Suppressor macrophage treated with lipopolysaccharide for 1 hour (primary cell): ENCODE data around the gene EXOC3L2.

Source experiments
- DNase-seq, 3 donors: peaks; one replicate each; pipeline ENCODE4 v3.0.0-alpha.2; 2020 to 2022

The EXOC3L2 gene

GRCh38 chr19:45218911-45219743, 26.1 kb downstream of the EXOC3L2 start:
- DNase-seq = peak; percentile 19 to 41 (median 33)

GRCh38 chr19:45218426-45218825, 26.8 kb downstream of the EXOC3L2 start:
- no peak for DNase-seq

GRCh38 chr19:45217957-45218334, 27.3 kb downstream of the EXOC3L2 start:
- no peak for DNase-seq

- DNase-seq = peak in 1 of 3 donors; percentile 12
Observed at GRCh38 chr19:45217193-45217956, 27.8 kb downstream of the EXOC3L2 start.

- no peak for DNase-seq
Observed at GRCh38 chr19:45216667-45217066, 28.5 kb downstream of the EXOC3L2 start.

GRCh38 chr19:45215391-45216191, 29.6 kb downstream of the EXOC3L2 start:
- DNase-seq = no peak

GRCh38 chr19:45213031-45213430, 32.2 kb downstream of the EXOC3L2 start:
- no peak for DNase-seq

- DNase-seq = peak in 2 of 3 donors; percentile 31 to 32
Observed at GRCh38 chr19:45211751-45212381, 33.3 kb downstream of the EXOC3L2 start.

- DNase-seq = no peak
Observed at GRCh38 chr19:45206328-45206727, 38.9 kb downstream of the EXOC3L2 start.

- no peak for DNase-seq
Observed at GRCh38 chr19:45205810-45206209, 39.4 kb downstream of the EXOC3L2 start.

- DNase-seq = no peak
Observed at GRCh38 chr19:45202637-45203036, 42.6 kb downstream of the EXOC3L2 start.

GRCh38 chr19:45200568-45200967, 44.6 kb downstream of the EXOC3L2 start:
- DNase-seq = peak; percentile 22 to 43 (median 27)

GRCh38 chr19:45195764-45196163, 49.4 kb downstream of the EXOC3L2 start:
- peak in 1 of 3 donors; percentile 16 for DNase-seq

GRCh38 chr19:45191375-45191774, 53.8 kb downstream of the EXOC3L2 start:
- no peak for DNase-seq

GRCh38 chr19:45189971-45190370, 55.2 kb downstream of the EXOC3L2 start:
- DNase-seq = no peak

- peak in 2 of 3 donors; percentile 16 to 33 for DNase-seq
Observed at GRCh38 chr19:45187421-45188100, 57.6 kb downstream of the EXOC3L2 start.

GRCh38 chr19:45186509-45187334, 58.5 kb downstream of the EXOC3L2 start:
- DNase-seq = no peak

- DNase-seq = no peak
Observed at GRCh38 chr19:45184115-45184514, 61.1 kb downstream of the EXOC3L2 start.

- DNase-seq = no peak
Observed at GRCh38 chr19:45182758-45183157, 62.4 kb downstream of the EXOC3L2 start.

GRCh38 chr19:45180936-45181335, 64.3 kb downstream of the EXOC3L2 start:
- DNase-seq = peak; percentile 46 to 79 (median 64)

GRCh38 chr19:45179892-45180370, 65.3 kb downstream of the EXOC3L2 start:
- DNase-seq = no peak
